ENCODE results near the gene C19orf18.

- no peak for TF ChIP-seq POLR2AphosphoS5 (IDR thresholded peaks at IDR 0.05)
- TF ChIP-seq CTCF (IDR thresholded peaks at IDR 0.05): no peak
- no peak for TF ChIP-seq POLR2A (IDR thresholded peaks at IDR 0.05)
Measured at GRCh38 chr19:57954996-57955395, 19.3 kb downstream of the C19orf18 start.
